GM21515 (cell line): Measurements from ENCODE around the gene DDX39A.
A peak's percentile ranks its signal among the peaks of the same experiment; 100 is the strongest.
"Not testable (repeated sequence)": the region's sequence is repeated elsewhere in the genome, so short reads cannot be mapped to it uniquely, and the experiment has no call there.

Experiments used
- ATAC-seq: cut with Tn5 transposase; IDR thresholded peaks from one replicate; pipeline ENCODE4 v1.9.1; 2021; ENCODE audit not compliant: unreplicated experiment

The DDX39A gene

DNA sequence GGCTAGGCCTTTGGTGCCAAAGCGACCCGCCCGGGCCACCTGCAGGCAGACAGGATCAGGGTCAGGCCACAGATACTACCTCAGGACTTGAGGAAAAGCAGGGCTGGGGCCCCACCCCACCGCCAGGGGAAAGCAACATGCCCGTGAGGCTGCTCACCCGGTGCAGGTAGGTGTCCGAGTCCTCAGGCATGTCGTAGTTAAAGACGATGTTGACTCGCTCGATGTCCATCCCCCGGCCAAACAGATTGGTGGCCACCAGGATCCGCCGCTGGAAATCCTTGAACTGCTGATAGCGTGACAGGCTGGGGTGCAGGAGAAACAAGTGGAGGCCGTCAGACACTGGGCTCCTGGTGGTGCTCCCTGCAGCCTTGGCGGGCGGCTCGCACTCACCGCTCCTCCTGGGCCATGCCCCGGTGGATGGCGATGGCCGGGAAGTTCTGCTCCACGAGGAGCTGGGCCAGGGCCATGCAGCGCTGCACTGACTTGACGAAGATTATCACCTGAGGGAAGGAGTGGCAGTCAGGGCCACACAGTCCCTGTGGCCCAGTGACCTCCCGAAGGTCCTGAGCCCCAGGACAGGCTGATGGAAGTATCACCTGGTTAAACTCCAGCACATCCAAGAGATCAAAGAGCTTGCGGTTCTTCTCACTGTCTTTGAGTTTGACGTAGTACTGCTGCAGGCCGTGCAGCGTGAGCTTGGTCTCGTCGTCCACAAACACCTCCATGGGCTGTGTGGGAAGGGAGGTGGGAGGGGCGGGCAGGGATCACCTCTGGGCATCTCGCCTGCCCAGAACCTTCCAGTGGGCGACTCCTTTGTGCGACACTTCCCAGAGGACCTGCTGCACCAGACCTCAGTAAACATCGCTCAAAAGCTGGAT, 9.8 kb downstream of the DDX39A start:
- no peak for ATAC-seq

- no peak for ATAC-seq
Observed at GRCh38 chr19:14408491-14409145, 10.5 kb downstream of the DDX39A start.

DNA sequence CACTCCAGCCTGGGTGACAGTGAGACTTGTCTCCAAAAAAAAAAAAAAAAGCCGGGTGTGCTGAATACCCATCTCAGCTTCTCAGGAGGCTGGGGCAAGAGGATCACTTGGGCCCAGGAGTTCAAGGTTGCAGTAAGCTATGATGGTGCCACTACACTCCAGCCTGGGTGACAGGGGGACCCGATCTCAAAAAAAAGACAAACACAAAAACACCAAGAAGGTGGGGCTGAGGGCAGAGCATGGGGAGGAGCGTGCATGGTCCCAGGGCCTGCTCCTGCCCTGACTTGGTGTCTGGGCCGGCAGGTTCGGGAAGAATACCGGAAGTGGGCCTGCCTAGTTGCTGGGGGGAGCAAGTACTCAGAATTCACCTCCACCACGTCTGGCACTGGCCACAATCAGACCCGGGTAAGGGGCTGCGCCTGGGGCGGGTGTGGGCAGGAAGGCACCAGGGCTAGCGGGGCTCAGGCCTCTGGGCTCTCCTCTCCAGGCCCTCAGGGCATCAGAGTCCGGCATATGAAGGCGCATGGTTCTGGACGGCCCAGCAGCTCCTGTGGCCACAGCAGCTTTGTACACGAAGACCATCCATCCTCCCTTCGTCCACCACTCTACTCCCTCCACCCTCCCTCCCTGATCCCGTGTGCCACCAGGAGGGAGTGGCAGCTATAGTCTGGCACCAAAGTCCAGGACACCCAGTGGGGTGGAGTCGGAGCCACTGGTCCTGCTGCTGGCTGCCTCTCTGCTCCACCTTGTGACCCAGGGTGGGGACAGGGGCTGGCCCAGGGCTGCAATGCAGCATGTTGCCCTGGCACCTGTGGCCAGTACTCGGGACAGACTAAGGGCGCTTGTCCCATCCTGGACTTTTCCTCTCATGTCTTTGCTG, 11.3 kb downstream of the DDX39A start:
- no peak for ATAC-seq

DNA sequence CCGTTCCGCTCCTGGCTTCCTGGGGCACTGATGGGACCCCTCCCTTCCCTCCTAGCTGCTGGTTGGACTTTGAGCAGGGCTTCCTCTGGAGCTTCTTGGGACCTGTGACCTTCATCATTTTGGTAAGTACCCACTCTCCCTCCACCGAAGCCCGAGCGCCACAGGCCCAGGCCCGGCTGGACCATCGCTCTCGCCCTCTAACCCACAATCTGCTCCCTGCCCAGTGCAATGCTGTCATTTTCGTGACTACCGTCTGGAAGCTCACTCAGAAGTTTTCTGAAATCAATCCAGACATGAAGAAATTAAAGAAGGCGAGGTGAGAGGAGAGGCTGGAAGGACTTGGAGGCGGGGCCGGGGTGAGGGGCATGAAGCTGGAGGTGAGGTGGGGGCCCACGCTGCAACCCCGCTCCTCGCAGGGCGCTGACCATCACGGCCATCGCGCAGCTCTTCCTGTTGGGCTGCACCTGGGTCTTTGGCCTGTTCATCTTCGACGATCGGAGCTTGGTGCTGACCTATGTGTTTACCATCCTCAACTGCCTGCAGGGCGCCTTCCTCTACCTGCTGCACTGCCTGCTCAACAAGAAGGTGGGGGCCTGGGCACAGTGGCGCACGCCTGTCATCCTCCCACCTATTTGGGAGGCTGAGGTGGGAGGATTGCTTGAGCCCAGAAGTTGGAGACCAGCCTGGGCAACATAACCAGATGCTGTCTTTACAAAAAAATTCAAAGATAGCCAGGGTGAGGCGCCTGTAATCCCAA, 12.3 kb downstream of the DDX39A start:
- ATAC-seq = no peak

GRCh38 chr19:14405758-14406644, 13.1 kb downstream of the DDX39A start:
- peak; percentile 51 for ATAC-seq

DNA sequence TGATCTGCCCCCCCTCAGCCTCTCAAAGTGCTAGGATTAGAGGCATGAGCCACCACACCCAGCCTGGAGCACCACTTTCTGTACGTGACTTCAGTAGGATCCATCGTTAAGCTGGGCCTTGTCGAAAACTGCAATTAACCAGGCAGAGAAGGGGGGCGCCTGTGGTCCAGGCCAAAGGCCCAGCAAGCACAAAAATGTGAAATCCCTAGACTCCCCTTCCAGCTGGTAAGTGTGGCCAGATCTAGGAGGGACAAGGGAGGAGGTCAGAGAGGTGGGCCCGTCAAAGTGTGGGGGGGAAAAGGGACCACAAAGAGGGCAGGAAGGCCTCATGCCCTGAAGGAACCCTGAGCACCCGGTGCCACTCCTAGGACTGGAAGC, 13.8 kb downstream of the DDX39A start:
- no peak for ATAC-seq

GRCh38 chr19:14404312-14404711, 14.8 kb downstream of the DDX39A start:
- ATAC-seq = no peak

- not testable (repeated sequence) for ATAC-seq
Observed at GRCh38 chr19:14403145-14403930, 15.8 kb downstream of the DDX39A start.

GRCh38 chr19:14402332-14403144, 16.6 kb downstream of the DDX39A start:
- ATAC-seq = no peak

GRCh38 chr19:14401468-14402195, 17.5 kb downstream of the DDX39A start:
- no peak for ATAC-seq

GRCh38 chr19:14400951-14401431, 18.1 kb downstream of the DDX39A start:
- ATAC-seq = no peak

DNA sequence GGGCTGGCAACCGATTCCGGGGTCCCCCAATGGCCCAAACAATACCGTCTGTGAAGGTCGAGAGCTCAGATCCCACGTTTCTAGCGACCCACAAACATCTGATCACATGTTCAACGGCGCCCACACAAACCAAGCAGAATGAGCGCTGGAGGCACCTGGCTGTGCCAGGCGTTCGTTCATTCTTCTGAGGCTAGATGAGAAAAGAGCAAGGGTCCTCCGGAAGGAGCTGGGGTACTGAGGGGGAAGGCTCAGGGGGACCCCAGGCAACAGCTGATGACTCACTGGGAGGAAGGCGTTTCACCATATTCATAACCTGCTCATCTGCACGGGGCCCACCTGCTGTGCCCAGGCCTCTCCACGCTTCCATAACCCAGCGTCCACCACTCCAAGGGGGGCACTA, 22.0 kb downstream of the DDX39A start:
- ATAC-seq = not testable (repeated sequence)

DNA sequence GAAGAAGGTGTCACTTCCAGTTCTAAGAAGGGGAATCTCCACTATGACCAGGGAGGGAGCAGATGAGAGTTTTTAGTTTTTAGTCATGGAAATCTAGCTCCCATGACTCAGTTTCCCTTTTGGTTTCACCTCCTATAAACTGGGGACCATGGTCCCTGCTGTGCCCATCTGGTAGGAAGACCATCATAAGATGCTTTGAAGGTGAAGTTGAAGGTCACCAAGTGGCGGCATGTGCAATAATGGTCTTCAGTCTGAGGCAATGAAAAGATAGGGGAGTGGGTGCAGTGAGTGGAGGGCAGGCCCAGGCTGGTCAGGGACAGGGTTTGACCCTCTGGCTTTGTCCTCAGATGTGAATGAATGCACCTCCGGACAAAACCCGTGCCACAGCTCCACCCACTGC, 22.4 kb downstream of the DDX39A start:
- ATAC-seq = not testable (repeated sequence)

GRCh38 chr19:14395710-14396336, 23.3 kb downstream of the DDX39A start:
- ATAC-seq = no peak

- ATAC-seq = no peak
Observed at GRCh38 chr19:14395262-14395661, 23.9 kb downstream of the DDX39A start.

GRCh38 chr19:14394167-14394566, 25.0 kb downstream of the DDX39A start:
- no peak for ATAC-seq

GRCh38 chr19:14393329-14393728, 25.8 kb downstream of the DDX39A start:
- ATAC-seq = no peak
